Activated CD4-positive, CD25-positive, alpha-beta regulatory T cell treated with anti-CD3 and anti-CD28 coated beads, Interleukin-2, amount 50 U/mL, for 72 hours (primary cell): ENCODE measurements around the gene DAAM2.

ENCODE experiments used
- DNase-seq: peaks from one replicate; pipeline ENCODE4 v3.0.0; 2021

The DAAM2 gene

GRCh38 chr6:39911513-39912125, 119.4 kb downstream of the DAAM2 start:
- no peak for DNase-seq

GRCh38 chr6:39912446-39912845, 120.3 kb downstream of the DAAM2 start:
- no peak for DNase-seq

GRCh38 chr6:39913391-39913916, 121.3 kb downstream of the DAAM2 start:
- DNase-seq = no peak

GRCh38 chr6:39914239-39914638, 122.1 kb downstream of the DAAM2 start:
- DNase-seq = no peak

- no peak for DNase-seq
These were observed 123.7 kb downstream of the DAAM2 start for GRCh38 chr6:39915866-39916265.

- no peak for DNase-seq
These were observed 125.2 kb downstream of the DAAM2 start for GRCh38 chr6:39917329-39917728.

GRCh38 chr6:39917981-39918380, 125.8 kb downstream of the DAAM2 start:
- DNase-seq = no peak

GRCh38 chr6:39918831-39919230, 126.7 kb downstream of the DAAM2 start:
- DNase-seq = no peak

- DNase-seq = no peak
These were observed 128.0 kb downstream of the DAAM2 start for GRCh38 chr6:39920157-39920556.

GRCh38 chr6:39922821-39923220, 130.6 kb downstream of the DAAM2 start:
- DNase-seq = no peak

GRCh38 chr6:39923394-39923793, 131.2 kb downstream of the DAAM2 start:
- DNase-seq = no peak

GRCh38 chr6:39923861-39924260, 131.7 kb downstream of the DAAM2 start:
- no peak for DNase-seq

- no peak for DNase-seq
These were observed 132.1 kb downstream of the DAAM2 start for GRCh38 chr6:39924283-39924682.

- DNase-seq = no peak
These were observed 133.2 kb downstream of the DAAM2 start for GRCh38 chr6:39925191-39925930.

GRCh38 chr6:39925931-39926290, 133.7 kb downstream of the DAAM2 start:
- no peak for DNase-seq

GRCh38 chr6:39926668-39927067, 134.5 kb downstream of the DAAM2 start:
- DNase-seq = no peak

GRCh38 chr6:39927159-39927558, 135.0 kb downstream of the DAAM2 start:
- no peak for DNase-seq

- DNase-seq = no peak
These were observed 137.0 kb downstream of the DAAM2 start for GRCh38 chr6:39929039-39929732.

GRCh38 chr6:39929733-39930461, 137.7 kb downstream of the DAAM2 start:
- no peak for DNase-seq

- no peak for DNase-seq
These were observed 138.4 kb downstream of the DAAM2 start for GRCh38 chr6:39930540-39930939.

- no peak for DNase-seq
These were observed 139.4 kb downstream of the DAAM2 start for GRCh38 chr6:39931607-39932006.

- no peak for DNase-seq
These were observed 140.3 kb downstream of the DAAM2 start for GRCh38 chr6:39932386-39932910.

GRCh38 chr6:39933669-39934130, 141.5 kb downstream of the DAAM2 start:
- no peak for DNase-seq
